GM21529 (cell line): ENCODE data around the gene EEFSEC.
A peak's percentile ranks its signal among the peaks of the same experiment; 100 is the strongest.
"Not testable (repeated sequence)": the region's sequence is repeated elsewhere in the genome, so short reads cannot be mapped to it uniquely, and the experiment has no call there.

Experiments used
- ATAC-seq: cut with Tn5 transposase; IDR thresholded peaks from one replicate; pipeline ENCODE4 v1.9.1; 2021; ENCODE audit not compliant: unreplicated experiment

EEFSEC gene

GRCh38 chr3:128152419-128153155, 694 bp upstream of the EEFSEC start:
- ATAC-seq, result peak; percentile 36

- ATAC-seq, result not testable (repeated sequence)
Measured at GRCh38 chr3:128154354-128154753, 1.1 kb downstream of the EEFSEC start.

GRCh38 chr3:128155616-128156360, 2.5 kb downstream of the EEFSEC start:
- ATAC-seq, result no peak

GRCh38 chr3:128160661-128161060, 7.4 kb downstream of the EEFSEC start:
- no peak for ATAC-seq

- ATAC-seq, result no peak
Measured at GRCh38 chr3:128163432-128163831, 10.2 kb downstream of the EEFSEC start.

- ATAC-seq, result no peak
Measured at GRCh38 chr3:128166971-128167453, 13.7 kb downstream of the EEFSEC start.

GRCh38 chr3:128167646-128167972, 14.3 kb downstream of the EEFSEC start:
- ATAC-seq, result no peak

GRCh38 chr3:128167973-128168674, 14.8 kb downstream of the EEFSEC start:
- ATAC-seq, result no peak

GRCh38 chr3:128168836-128169235, 15.6 kb downstream of the EEFSEC start:
- ATAC-seq, result no peak

GRCh38 chr3:128170866-128171516, 17.7 kb downstream of the EEFSEC start:
- ATAC-seq, result no peak

- no peak for ATAC-seq
Measured at GRCh38 chr3:128173200-128173599, 19.9 kb downstream of the EEFSEC start.

- no peak for ATAC-seq
Measured at GRCh38 chr3:128173849-128174248, 20.6 kb downstream of the EEFSEC start.

- ATAC-seq, result no peak
Measured at GRCh38 chr3:128174675-128175590, 21.7 kb downstream of the EEFSEC start.

- no peak for ATAC-seq
Measured at GRCh38 chr3:128175768-128176167, 22.5 kb downstream of the EEFSEC start.

- ATAC-seq, result no peak
Measured at GRCh38 chr3:128176276-128176833, 23.1 kb downstream of the EEFSEC start.

GRCh38 chr3:128177865-128178264, 24.6 kb downstream of the EEFSEC start:
- no peak for ATAC-seq

GRCh38 chr3:128178782-128179483, 25.7 kb downstream of the EEFSEC start:
- no peak for ATAC-seq

- no peak for ATAC-seq
Measured at GRCh38 chr3:128179484-128179819, 26.2 kb downstream of the EEFSEC start.

GRCh38 chr3:128180436-128180835, 27.2 kb downstream of the EEFSEC start:
- ATAC-seq, result no peak
